OCI-LY7 (cell line): ENCODE data around the gene PNKP. TPM values are rescaled to one million over a fixed set of nuclear protein-coding genes. Genes with fewer than 3 reads are reported as not detected.

Source experiments
- BruUV-seq: library from RNA; stranded (reverse); fragments of 400-500 nt; replicated peaks from 2 replicates; lab custom pipeline; 2021; lab: Mats Ljungman, UMichigan
- CTCF ChIA-PET: fragments of 300-600 bp; sonication (Branson Sonifier 250); formaldehyde crosslinking; loops from one replicate; lab custom pipeline; 2022; ENCODE audit warnings: antibody characterized with exemption; ENCODE audit not compliant: unreplicated experiment; lab: Charles Lee
- POLR2A ChIA-PET: fragments of 300-600 bp; sonication (Branson Sonifier 250); formaldehyde crosslinking; loops from one replicate; lab custom pipeline; 2022; ENCODE audit warnings: antibody characterized with exemption; lab: Charles Lee
- DNase-seq: peaks from one replicate; pipeline ENCODE4 v3.0.0-alpha.2; 2015; ENCODE audit warnings: low spot score
- H2AFZ ChIP-seq: fragments of 200-600 bp; sonication (generic), shearing (Covaris generic); 2 replicates; pipeline ENCODE4 v1.6.1; 2014; ENCODE audit warnings: mild to moderate bottlenecking, antibody characterized with exemption, low read length, moderate library complexity
- H3K27ac ChIP-seq: fragments of 200-600 bp; sonication (generic); 2 replicates; pipeline ENCODE4 v1.5.1; 2014; ENCODE audit warnings: mixed run types, low read depth, mild to moderate bottlenecking, moderate library complexity, low read length, inconsistent platforms; ENCODE audit not compliant: poor library complexity, severe bottlenecking
- H3K36me3 ChIP-seq: fragments of 200-600 bp; sonication (generic); 2 replicates; pipeline ENCODE4 v1.6.1; 2014; ENCODE audit warnings: mild to moderate bottlenecking, antibody characterized with exemption, low read length, moderate library complexity, mixed read lengths; ENCODE audit not compliant: insufficient read depth
- H3K4me1 ChIP-seq: fragments of 200-600 bp; sonication (generic); 2 replicates; pipeline ENCODE4 v1.5.1; 2014; ENCODE audit warnings: mild to moderate bottlenecking, low read length; ENCODE audit not compliant: insufficient read depth, poor library complexity, severe bottlenecking
- H3K4me2 ChIP-seq: fragments of 200-600 bp; sonication (generic); 2 replicates; pipeline ENCODE4 v1.6.1; 2014; ENCODE audit warnings: mild to moderate bottlenecking, low read length
- H3K4me3 ChIP-seq: fragments of 200-600 bp; sonication (generic); 2 replicates; pipeline ENCODE4 v1.5.1; 2014; ENCODE audit warnings: mild to moderate bottlenecking, low read depth, low read length; ENCODE audit not compliant: poor library complexity, severe bottlenecking
- H3K79me2 ChIP-seq: fragments of 200-600 bp; sonication (generic); 2 replicates; pipeline ENCODE4 v1.6.1; 2016; ENCODE audit warnings: low read depth, mild to moderate bottlenecking, low read length, moderate library complexity, mixed read lengths; ENCODE audit not compliant: insufficient read depth
- H3K9me2 ChIP-seq: fragments of 200-600 bp; sonication (generic); 2 replicates; pipeline ENCODE4 v1.6.1; 2016; ENCODE audit warnings: mild to moderate bottlenecking, low read length, mixed read lengths; ENCODE audit not compliant: insufficient read depth
- H3K9me3 ChIP-seq: fragments of 200-600 bp; sonication (generic); 2 replicates; pipeline ENCODE4 v1.6.1; 2014; ENCODE audit warnings: mild to moderate bottlenecking, mixed run types, low read length, mixed read lengths
- H4K20me1 ChIP-seq: fragments of 200-600 bp; sonication (generic); 2 replicates; pipeline ENCODE4 v1.6.1; 2014; ENCODE audit warnings: mild to moderate bottlenecking, antibody characterized with exemption, low read length, moderate library complexity, mixed read lengths; ENCODE audit not compliant: insufficient read depth
- EZH2phosphoT487 ChIP-seq: fragments of 200-600 bp; sonication (generic); IDR thresholded peaks from 2 replicates; pipeline ENCODE4 v1.6.1; 2018; ENCODE audit warnings: low read depth, borderline replicate concordance, mild to moderate bottlenecking, mixed run types, antibody characterized with exemption, low read length, moderate library complexity, mixed read lengths
- intact Hi-C: fragments of 100-400 bp; cut with micrococcal nuclease; formaldehyde crosslinking; loops from one replicate; pipeline ENCODE4 v1.10.0; 2022; ENCODE audit not compliant: unreplicated experiment
- total RNA-seq, 2 experiments: library from RNA; depleted of rRNA in 1 of 2; stranded (reverse); fragments of >200 nt in 1 of 2; shearing (Covaris generic) in 1 of 2; gene quantifications; 2 replicates each; pipeline ENCODE4 v1.2.3, GENCODE V29; 2014 to 2022
- TF ChIP-seq, protein P1 (sequence below): fragments of 200-600 bp; sonication (generic); conservative IDR thresholded peaks from 2 replicates; pipeline ENCODE4 v1.5.1; 2014; ENCODE audit warnings: mild to moderate bottlenecking, antibody characterized with exemption, low read length, moderate library complexity, mixed read lengths

Gene PNKP
- total RNA-seq, 2 experiments from 2014 or later, result 90.9 to 118 TPM

DNA sequence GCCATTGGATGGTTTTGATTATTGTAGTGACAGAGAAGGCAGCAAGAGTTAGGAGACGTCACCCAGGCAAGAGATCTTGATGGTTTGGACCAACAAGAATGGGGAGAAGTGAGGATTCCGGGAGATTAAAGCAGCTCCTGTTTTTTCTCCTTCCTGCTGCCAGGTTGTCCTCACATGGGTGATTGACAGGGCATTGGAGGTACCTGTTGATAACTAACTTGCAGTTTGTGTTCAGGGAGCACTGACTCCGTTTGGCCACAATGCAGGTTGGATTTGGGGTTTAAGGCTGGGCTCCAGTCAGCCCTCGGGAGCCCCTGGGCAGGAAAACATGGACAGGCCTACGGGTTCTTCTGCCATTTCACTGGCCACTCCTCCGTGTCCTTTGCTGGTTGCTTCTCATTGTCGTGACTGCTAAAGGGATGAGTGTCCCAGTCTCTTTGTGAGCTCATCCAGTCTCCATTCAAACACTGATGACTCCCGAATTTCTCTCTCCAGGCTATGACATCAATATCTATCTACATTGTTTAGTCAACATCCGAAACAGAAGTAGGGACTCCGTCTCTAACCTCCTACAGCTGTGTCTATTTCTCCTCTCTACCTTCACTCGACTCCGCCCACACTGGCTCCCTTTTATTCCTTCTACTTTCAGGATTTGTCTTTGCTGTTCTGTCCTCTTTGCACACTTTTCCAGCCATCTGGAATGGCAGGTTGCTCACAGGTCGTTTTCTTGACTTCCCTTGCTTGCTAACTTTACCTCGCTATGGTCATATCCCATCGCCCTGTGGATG lies 17.7 kb downstream of the PNKP start:
- peak overlapping the region; percentile 94 for H3K4me2 ChIP-seq
- peaks cover 14% of the 10 kb centered on the region; the same call in 1 of the 2 replicates for H3K36me3 ChIP-seq
- no peaks in the 10 kb centered on the region for H3K9me3 ChIP-seq
- peak overlapping the region; percentile 88 for H3K4me3 ChIP-seq
- TF ChIP-seq, protein P1, sequence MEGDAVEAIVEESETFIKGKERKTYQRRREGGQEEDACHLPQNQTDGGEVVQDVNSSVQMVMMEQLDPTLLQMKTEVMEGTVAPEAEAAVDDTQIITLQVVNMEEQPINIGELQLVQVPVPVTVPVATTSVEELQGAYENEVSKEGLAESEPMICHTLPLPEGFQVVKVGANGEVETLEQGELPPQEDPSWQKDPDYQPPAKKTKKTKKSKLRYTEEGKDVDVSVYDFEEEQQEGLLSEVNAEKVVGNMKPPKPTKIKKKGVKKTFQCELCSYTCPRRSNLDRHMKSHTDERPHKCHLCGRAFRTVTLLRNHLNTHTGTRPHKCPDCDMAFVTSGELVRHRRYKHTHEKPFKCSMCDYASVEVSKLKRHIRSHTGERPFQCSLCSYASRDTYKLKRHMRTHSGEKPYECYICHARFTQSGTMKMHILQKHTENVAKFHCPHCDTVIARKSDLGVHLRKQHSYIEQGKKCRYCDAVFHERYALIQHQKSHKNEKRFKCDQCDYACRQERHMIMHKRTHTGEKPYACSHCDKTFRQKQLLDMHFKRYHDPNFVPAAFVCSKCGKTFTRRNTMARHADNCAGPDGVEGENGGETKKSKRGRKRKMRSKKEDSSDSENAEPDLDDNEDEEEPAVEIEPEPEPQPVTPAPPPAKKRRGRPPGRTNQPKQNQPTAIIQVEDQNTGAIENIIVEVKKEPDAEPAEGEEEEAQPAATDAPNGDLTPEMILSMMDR, result no peak
- TF ChIP-seq EZH2phosphoT487, result no peak
- intact Hi-C loops, result loop anchor here (1.0 to 2.0 kb wide), 2 partner anchors 27 to 75 kb away; no protein-coding TSS in a partner anchor
- no peak overlapping the region for H3K27ac ChIP-seq
- peaks cover 20% of the 10 kb centered on the region for H4K20me1 ChIP-seq
- peaks cover 32% of the 10 kb centered on the region for H3K4me1 ChIP-seq
- CTCF ChIA-PET, result no interaction called here
- H3K79me2 ChIP-seq, result peaks cover 24% of the 10 kb centered on the region
- peak overlapping the region; percentile 70 for H2AFZ ChIP-seq
- POLR2A ChIA-PET, result interaction anchor here (0.5 to 2.0 kb wide), 3 partner anchors 15 to 37 kb away, joined by 3 to 8 read pairs (median 3); partner anchors contain the start of genes FUZ and MED25
- H3K9me2 ChIP-seq, result no peaks in the 10 kb centered on the region
- no peak for DNase-seq
- no TSS peak for BruUV-seq

DNA sequence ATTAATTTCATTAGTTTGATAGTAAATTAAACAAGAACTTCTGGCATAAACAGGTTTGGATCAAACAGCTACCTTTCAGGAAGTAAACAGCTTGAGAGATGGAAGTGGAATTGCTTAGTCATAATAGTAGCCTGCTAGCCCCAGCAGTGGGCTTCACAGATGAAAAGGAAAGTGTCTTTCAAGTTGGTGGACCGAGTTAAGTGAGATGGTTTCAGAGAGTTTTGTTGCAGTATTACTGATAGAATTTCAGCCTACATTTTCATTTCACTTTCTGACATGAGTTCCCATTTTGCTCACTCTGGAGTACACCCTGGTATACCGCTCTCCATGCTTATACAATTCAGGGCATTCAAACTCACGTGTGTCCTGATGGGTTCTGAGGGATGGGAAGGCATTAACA lies 18.4 kb downstream of the PNKP start:
- ChIA-PET POLR2A (no interaction called here), CTCF (no interaction called here)
- H3K9me2 ChIP-seq, result no peaks in the 10 kb centered on the region
- peaks cover 23% of the 10 kb centered on the region for H3K79me2 ChIP-seq
- H3K9me3 ChIP-seq, result no peaks in the 10 kb centered on the region
- intact Hi-C loops, result no loop called here
- H3K4me1 ChIP-seq, result peaks cover 32% of the 10 kb centered on the region
- H3K4me3 ChIP-seq, result no peak overlapping the region
- peaks cover 20% of the 10 kb centered on the region for H4K20me1 ChIP-seq
- H3K27ac ChIP-seq, result no peak overlapping the region
- DNase-seq, result no peak
- BruUV-seq, result no TSS peak
- H2AFZ ChIP-seq, result no peak overlapping the region
- no peak overlapping the region for H3K4me2 ChIP-seq
- peaks cover 7% of the 10 kb centered on the region; the same call in 1 of the 2 replicates for H3K36me3 ChIP-seq
- no peak for TF ChIP-seq EZH2phosphoT487
- TF ChIP-seq, protein P1, result no peak
